ENCODE data around the gene CHRDL2. TPM values are rescaled to one million over a fixed set of nuclear protein-coding genes. Genes with fewer than 3 reads are reported as not detected.

The CHRDL2 gene
- total RNA-seq, 1 experiment from 2014 or later: not detected

DNA sequence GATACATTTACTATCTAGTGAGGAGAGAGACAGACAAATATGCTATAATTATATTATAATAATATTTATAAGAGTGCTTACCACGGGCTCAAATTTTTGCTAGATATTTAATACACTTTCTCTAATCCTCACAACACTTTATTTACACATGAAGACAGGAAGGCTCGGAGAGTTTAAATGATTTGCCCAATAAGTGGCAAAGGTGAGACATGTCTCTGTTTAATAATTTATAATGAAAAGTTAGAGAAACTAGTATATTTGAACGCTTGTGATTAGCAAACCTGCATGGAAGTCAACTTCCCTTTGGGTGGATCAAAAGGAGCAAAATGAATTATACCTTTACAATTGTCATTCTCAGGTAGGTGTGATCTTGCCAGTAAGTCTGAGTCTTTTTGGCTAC is 83.4 kb downstream of the CHRDL2 start:
- ATAC-seq (no peak), DNase-seq (ENCODE audit: low read depth, low spot score) (no peak)
- no TSS peak for BruUV-seq (replicated peaks)
- no peaks in the 10 kb centered on the region for H3K4me1 ChIP-seq (ENCODE audit: control insufficient read depth in 1 of 2, insufficient read depth in 2 of 2, low read length in 2 of 2)
- no peaks in the 10 kb centered on the region for H3K79me2 ChIP-seq (ENCODE audit: insufficient read depth, low read length)
- intact Hi-C loops (cut with micrococcal nuclease): no loop called here
- no peak overlapping the region for H3K4me2 ChIP-seq (ENCODE audit: low read length)
- ChIA-PET CTCF (no interaction called here), RAD21 (ENCODE audit: low non-redundant PET in 1 of 2, low total read pairs in 2 of 2, uncharacterized antibody in 2 of 2, unreplicated experiment in 2 of 2) (no interaction called here), POLR2A (no interaction called here)
- no peaks in the 10 kb centered on the region for H3K9me2 ChIP-seq (ENCODE audit: insufficient read depth)
- no peaks in the 10 kb centered on the region for H3K9me3 ChIP-seq (ENCODE audit: control insufficient read depth in 1 of 2, insufficient read depth in 1 of 2, low read depth in 1 of 2, low read length in 2 of 2)
- H3K4me3 ChIP-seq (replicated peaks in 1 of 2; ENCODE audit: low read depth in 1 of 2, low read length in 2 of 2): no peak overlapping the region
- H3K27me3 ChIP-seq (ENCODE audit: insufficient read depth, low read length): no peaks in the 10 kb centered on the region
- H2AFZ ChIP-seq (ENCODE audit: low read depth, low read length, poor library complexity, severe bottlenecking): no peak overlapping the region
- no peak overlapping the region for H3K9ac ChIP-seq (ENCODE audit: low read length)
- no peaks in the 10 kb centered on the region for H4K20me1 ChIP-seq (ENCODE audit: insufficient read depth)
- TF ChIP-seq ZFX (IDR thresholded peaks at IDR 0.05) (no peak), SRF (IDR thresholded peaks at IDR 0.05; ENCODE audit: low read depth) (no peak), TCF7L2 (IDR thresholded peaks at IDR 0.05; ENCODE audit: borderline replicate concordance, extremely low read depth, insufficient read depth, insufficient read length) (no peak), POLR2AphosphoS5 (IDR thresholded peaks at IDR 0.05; ENCODE audit: low read depth, low read length) (no peak), CTCF (IDR thresholded peaks at IDR 0.05 in 2 of 3, conservative IDR thresholded peaks at IDR 0.05 in 1 of 3; ENCODE audit: borderline replicate concordance in 1 of 3, insufficient read depth in 1 of 3, low read depth in 2 of 3, low read length in 2 of 3) (no peak), RAD21 (IDR thresholded peaks at IDR 0.05; ENCODE audit: low read depth) (no peak), CBX3 (IDR thresholded peaks at IDR 0.05; ENCODE audit: low read depth) (no peak), EZH2 (IDR thresholded peaks at IDR 0.05) (no peak), FOSL1 (IDR thresholded peaks at IDR 0.05; ENCODE audit: low read depth) (no peak)
- 0 out of 4 replicates have a peak, but pooled peaks cover 0 to under 1% of the 10 kb centered on the region in 2 experiments for H3K36me3 ChIP-seq (ENCODE audit: control insufficient read depth in 1 of 2, insufficient read depth in 2 of 2, low read length in 2 of 2)
- no peak overlapping the region for H3K27ac ChIP-seq (ENCODE audit: low read depth, low read length)

- ChIA-PET CTCF (no interaction called here), POLR2A (no interaction called here)
- no peak for TF ChIP-seq FOSL1 (IDR thresholded peaks at IDR 0.05; ENCODE audit: low read depth)
- no peak for TF ChIP-seq POLR2A (IDR thresholded peaks at IDR 0.05; ENCODE audit: borderline replicate concordance, extremely low read depth, insufficient read depth, insufficient read length)
- TF ChIP-seq EZH2phosphoT487 (IDR thresholded peaks at IDR 0.05; ENCODE audit: borderline replicate concordance): no peak
- no peak for TF ChIP-seq REST (IDR thresholded peaks at IDR 0.05; ENCODE audit: low read depth)
- no peak for TF ChIP-seq EZH2 (IDR thresholded peaks at IDR 0.05)
- no peak for TF ChIP-seq SP1 (IDR thresholded peaks at IDR 0.05; ENCODE audit: low read depth)
- TF ChIP-seq SRF (IDR thresholded peaks at IDR 0.05; ENCODE audit: low read depth): no peak
- TF ChIP-seq, protein P1, sequence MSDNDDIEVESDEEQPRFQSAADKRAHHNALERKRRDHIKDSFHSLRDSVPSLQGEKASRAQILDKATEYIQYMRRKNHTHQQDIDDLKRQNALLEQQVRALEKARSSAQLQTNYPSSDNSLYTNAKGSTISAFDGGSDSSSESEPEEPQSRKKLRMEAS (IDR thresholded peaks at IDR 0.05): no peak
- no peak for TF ChIP-seq CEBPB (IDR thresholded peaks at IDR 0.05; ENCODE audit: low read depth)
- TF ChIP-seq, protein P2, sequence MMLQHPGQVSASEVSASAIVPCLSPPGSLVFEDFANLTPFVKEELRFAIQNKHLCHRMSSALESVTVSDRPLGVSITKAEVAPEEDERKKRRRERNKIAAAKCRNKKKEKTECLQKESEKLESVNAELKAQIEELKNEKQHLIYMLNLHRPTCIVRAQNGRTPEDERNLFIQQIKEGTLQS (IDR thresholded peaks at IDR 0.05): no peak
- no peak for TF ChIP-seq JUND (IDR thresholded peaks at IDR 0.05)
Observed at GRCh38 chr11:74647404-74647803, 83.8 kb downstream of the CHRDL2 start.

More at GRCh38 chr11:74647404-74647803, 83.8 kb downstream of the CHRDL2 start:
- Histone ChIP-seq H3K4me2 (ENCODE audit: low read length) (no peak overlapping the region), H4K20me1 (ENCODE audit: insufficient read depth) (no peaks in the 10 kb centered on the region), H3K27ac (ENCODE audit: low read depth, low read length) (no peak overlapping the region), H3K9me2 (ENCODE audit: insufficient read depth) (no peaks in the 10 kb centered on the region), H3K4me1 (ENCODE audit: control insufficient read depth in 1 of 2, insufficient read depth in 2 of 2, low read length in 2 of 2) (no peaks in the 10 kb centered on the region), H3K36me3 (ENCODE audit: control insufficient read depth in 1 of 2, insufficient read depth in 2 of 2, low read length in 2 of 2) (0 out of 4 replicates have a peak, but pooled peaks cover 0 to 4% of the 10 kb centered on the region in 2 experiments), H3K9ac (ENCODE audit: low read length) (no peak overlapping the region), H2AFZ (ENCODE audit: low read depth, low read length, poor library complexity, severe bottlenecking) (no peak overlapping the region), H3K9me3 (ENCODE audit: control insufficient read depth in 1 of 2, insufficient read depth in 1 of 2, low read depth in 1 of 2, low read length in 2 of 2) (no peaks in the 10 kb centered on the region), H3K4me3 (replicated peaks in 1 of 2; ENCODE audit: low read depth in 1 of 2, low read length in 2 of 2) (no peak overlapping the region), H3K27me3 (ENCODE audit: insufficient read depth, low read length) (no peaks in the 10 kb centered on the region), H3K79me2 (ENCODE audit: insufficient read depth, low read length) (no peaks in the 10 kb centered on the region)
- DNase-seq (ENCODE audit: low read depth, low spot score) (no peak), ATAC-seq (no peak)
- RAD21 ChIA-PET (ENCODE audit: low non-redundant PET in 1 of 2, low total read pairs in 2 of 2, uncharacterized antibody in 2 of 2, unreplicated experiment in 2 of 2): no interaction called here
- no TSS peak for BruUV-seq (replicated peaks)
- intact Hi-C loops (cut with micrococcal nuclease): no loop called here

All from HCT116 (cell line).